Osteoblast (primary cell): ENCODE results near the gene DLX4. TPM values are rescaled to one million over a fixed set of nuclear protein-coding genes. Genes with fewer than 3 reads are reported as not detected.

Experiments
- DNase-seq: peaks from one replicate; pipeline ENCODE4 v3.0.0; 2011; ENCODE audit warnings: low spot score, mixed read lengths; ENCODE audit not compliant: insufficient read length; ENCODE audit errors: missing footprints
- H2AFZ ChIP-seq: 2 replicates; pipeline ENCODE4 v1.6.0; 2011; ENCODE audit warnings: mild to moderate bottlenecking, low read length
- H3K27ac ChIP-seq: 2 replicates; pipeline ENCODE4 v1.5.1; 2011; ENCODE audit warnings: mild to moderate bottlenecking, low read depth, low read length, moderate library complexity
- H3K27me3 ChIP-seq: 2 replicates; pipeline ENCODE4 v1.6.0; 2012; ENCODE audit warnings: mild to moderate bottlenecking, control low read depth, inconsistent platforms, low read length, moderate library complexity; ENCODE audit not compliant: insufficient read depth
- H3K36me3 ChIP-seq: 2 replicates; pipeline ENCODE4 v1.5.1; 2011; ENCODE audit warnings: mild to moderate bottlenecking, low read length, control low read depth, moderate library complexity; ENCODE audit not compliant: insufficient read depth
- H3K4me1 ChIP-seq: 2 replicates; pipeline ENCODE4 v1.5.1; 2011; ENCODE audit warnings: mild to moderate bottlenecking, low read length, control low read depth, moderate library complexity; ENCODE audit not compliant: insufficient read depth
- H3K4me2 ChIP-seq: 2 replicates; pipeline ENCODE4 v1.6.0; 2011; ENCODE audit warnings: mild to moderate bottlenecking, low read length; ENCODE audit not compliant: insufficient read depth
- H3K4me3 ChIP-seq: fragments of 200-600 bp; sonication (generic); 3 replicates; pipeline ENCODE4 v1.5.1; 2012; ENCODE audit warnings: mild to moderate bottlenecking, low read length, inconsistent platforms; ENCODE audit not compliant: insufficient read depth
- H3K79me2 ChIP-seq: 2 replicates; pipeline ENCODE4 v1.6.0; 2012; ENCODE audit warnings: mild to moderate bottlenecking, low read length, control low read depth, inconsistent platforms; ENCODE audit not compliant: insufficient read depth
- H3K9me3 ChIP-seq: 2 replicates; pipeline ENCODE4 v1.5.1; 2011; ENCODE audit warnings: low read depth, low read length, control low read depth
- H4K20me1 ChIP-seq: 2 replicates; pipeline ENCODE4 v1.6.0; 2012; ENCODE audit warnings: mild to moderate bottlenecking, low read length, control low read depth; ENCODE audit not compliant: insufficient read depth
- CTCF ChIP-seq: IDR thresholded peaks from 2 replicates; pipeline ENCODE4 v1.5.1; 2011; ENCODE audit warnings: mild to moderate bottlenecking, low read depth, low read length, moderate library complexity; ENCODE audit errors: extremely low read depth
- total RNA-seq: library from RNA; depleted of rRNA; stranded (reverse); fragments of >200 nt; gene quantifications from 2 replicates; pipeline ENCODE4 v1.2.3, GENCODE V29; 2012

The DLX4 gene
- total RNA-seq, 1 donor: under 0.01 TPM

DNA sequence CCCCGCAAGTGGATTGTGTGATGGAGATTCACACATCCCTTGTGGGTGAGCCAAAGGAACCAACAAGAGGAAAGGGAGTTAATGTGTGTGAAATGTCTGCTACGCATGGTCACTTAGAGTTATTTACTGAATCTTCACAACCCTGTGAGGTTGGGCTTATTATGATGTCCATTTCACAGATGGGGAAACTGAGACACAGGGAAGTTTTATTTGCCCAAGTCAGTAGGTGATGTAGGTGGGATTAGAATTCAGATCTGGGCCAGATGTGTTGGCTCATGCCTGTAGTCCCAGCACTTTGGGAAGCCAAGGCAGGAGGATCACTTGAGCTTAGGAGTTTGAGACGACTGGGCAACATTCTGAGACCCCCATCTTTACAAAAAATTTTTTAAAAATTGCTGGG, 11.6 kb upstream of the DLX4 start:
- Histone ChIP-seq H4K20me1 (no peaks in the 10 kb centered on the region), H2AFZ (no peak overlapping the region), H3K4me2 (no peak overlapping the region), H3K27ac (no peak overlapping the region), H3K36me3 (no peaks in the 10 kb centered on the region), H3K4me1 (peaks cover 24% of the 10 kb centered on the region), H3K9me3 (no peaks in the 10 kb centered on the region), H3K4me3 (no peak overlapping the region), H3K27me3 (peaks cover 5% of the 10 kb centered on the region), H3K79me2 (no peaks in the 10 kb centered on the region)
- no peak for TF ChIP-seq CTCF
- DNase-seq: no peak

DNA sequence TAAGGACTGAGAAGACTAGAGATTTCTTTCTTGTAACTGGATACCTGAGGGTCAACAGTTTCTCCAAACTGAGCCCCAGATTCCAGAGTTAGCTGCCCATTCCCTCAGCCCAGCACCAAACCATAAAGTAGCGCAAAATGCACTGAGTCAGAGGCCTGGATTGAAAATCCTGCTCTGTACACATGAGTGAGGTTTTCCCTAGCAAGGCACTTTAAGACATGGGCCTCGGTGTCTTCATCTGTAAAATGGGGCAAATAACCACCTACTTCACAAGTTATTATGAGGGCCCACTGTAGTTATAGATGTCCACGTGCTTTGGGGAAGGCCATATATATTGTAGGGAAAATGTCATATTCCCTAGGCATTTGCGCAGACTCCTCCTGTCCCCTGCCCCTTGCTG, 10.3 kb upstream of the DLX4 start:
- H3K27ac ChIP-seq: no peak overlapping the region
- H3K79me2 ChIP-seq: no peaks in the 10 kb centered on the region
- H3K4me1 ChIP-seq: peaks cover 13% of the 10 kb centered on the region
- no peak overlapping the region for H3K4me2 ChIP-seq
- H2AFZ ChIP-seq: no peak overlapping the region
- no peaks in the 10 kb centered on the region for H3K36me3 ChIP-seq
- H3K4me3 ChIP-seq: no peak overlapping the region
- no peaks in the 10 kb centered on the region for H3K9me3 ChIP-seq
- H3K27me3 ChIP-seq: peaks cover 19% of the 10 kb centered on the region
- H4K20me1 ChIP-seq: no peaks in the 10 kb centered on the region
- no peak for TF ChIP-seq CTCF
- peak; percentile 85 for DNase-seq

- no peak for TF ChIP-seq CTCF
- Histone ChIP-seq H3K36me3 (no peaks in the 10 kb centered on the region), H3K4me2 (no peak overlapping the region), H3K4me3 (no peak overlapping the region), H2AFZ (no peak overlapping the region), H3K9me3 (no peaks in the 10 kb centered on the region), H3K79me2 (no peaks in the 10 kb centered on the region), H3K4me1 (peaks cover 13% of the 10 kb centered on the region), H3K27ac (no peak overlapping the region), H4K20me1 (no peaks in the 10 kb centered on the region), H3K27me3 (peaks cover 25% of the 10 kb centered on the region)
- DNase-seq: peak; percentile 88
Observed at GRCh38 chr17:49959183-49959935, 9.6 kb upstream of the DLX4 start.

DNA sequence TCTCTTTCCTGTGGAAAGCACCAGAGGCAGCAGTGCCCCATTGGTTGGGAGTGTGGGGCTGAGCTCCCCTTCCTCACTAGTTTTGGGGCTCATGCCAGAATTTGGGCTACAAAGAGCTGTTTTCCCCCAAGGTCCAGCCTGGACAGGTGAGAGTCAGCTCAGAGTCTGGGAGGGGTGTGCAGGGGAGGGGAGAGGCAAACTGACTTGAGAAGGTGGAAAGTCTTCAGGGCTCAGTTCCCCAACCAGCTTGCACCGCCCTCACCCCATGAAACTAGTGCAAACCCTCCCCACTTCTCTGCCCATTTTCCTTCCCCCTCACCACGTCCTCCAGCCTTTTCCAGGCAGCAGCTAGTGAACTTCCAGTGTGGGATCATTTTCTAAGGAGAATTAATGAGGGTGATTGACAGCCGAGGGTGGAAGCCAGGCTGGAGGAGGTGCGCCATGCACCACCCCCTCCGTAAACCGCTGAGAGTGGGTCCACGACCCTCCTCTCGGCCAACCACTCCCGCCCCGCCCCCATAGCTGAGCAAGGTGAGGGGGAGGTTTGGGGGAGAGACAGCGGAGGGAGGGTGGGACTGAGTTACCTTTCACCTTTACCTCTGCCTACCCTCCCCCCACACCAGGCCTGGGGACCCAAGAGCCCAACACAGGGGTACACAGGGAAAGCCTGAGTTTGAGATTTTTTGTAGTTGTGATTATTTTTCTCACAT, 6.2 kb upstream of the DLX4 start:
- Histone ChIP-seq H3K4me3 (no peak overlapping the region), H4K20me1 (no peaks in the 10 kb centered on the region), H3K36me3 (no peaks in the 10 kb centered on the region), H3K4me1 (peaks cover 13% of the 10 kb centered on the region), H3K27me3 (peaks cover 59% of the 10 kb centered on the region), H3K4me2 (no peak overlapping the region), H3K9me3 (no peaks in the 10 kb centered on the region), H3K27ac (no peak overlapping the region), H2AFZ (no peak overlapping the region), H3K79me2 (no peaks in the 10 kb centered on the region)
- no peak for DNase-seq
- TF ChIP-seq CTCF: no peak
